NT2/D1 (cell line): Measurements from ENCODE around the gene NCS1.

Source experiments
- DNase-seq: peaks from one replicate; pipeline ENCODE4 v3.0.0-alpha.2; 2011; ENCODE audit warnings: low read depth, low spot score
- H3K27me3 ChIP-seq: 2 replicates; pipeline ENCODE4 v1.6.0; 2011; ENCODE audit warnings: mild to moderate bottlenecking; ENCODE audit not compliant: insufficient read length, insufficient read depth
- H3K36me3 ChIP-seq: 2 replicates; pipeline ENCODE4 v1.6.1; 2011; ENCODE audit warnings: mild to moderate bottlenecking, low read length, mixed read lengths; ENCODE audit not compliant: insufficient read depth, insufficient read length
- H3K4me1 ChIP-seq: 2 replicates; pipeline ENCODE4 v1.5.1; 2011; ENCODE audit not compliant: insufficient read depth, insufficient read length
- H3K4me3 ChIP-seq: 2 replicates; pipeline ENCODE4 v1.5.1; 2011; ENCODE audit warnings: low read depth; ENCODE audit not compliant: insufficient read length
- H3K9ac ChIP-seq: 2 replicates; pipeline ENCODE4 v1.6.0; 2011; ENCODE audit warnings: low read depth; ENCODE audit not compliant: insufficient read length
- H3K9me3 ChIP-seq: 2 replicates; pipeline ENCODE4 v1.5.1; 2011; ENCODE audit warnings: mild to moderate bottlenecking, low read length; ENCODE audit not compliant: insufficient read depth
- SUZ12 ChIP-seq: IDR thresholded peaks from 2 replicates; pipeline ENCODE4 v1.6.1; 2011; ENCODE audit not compliant: insufficient read length, insufficient read depth; ENCODE audit errors: extremely low read depth
- YY1 ChIP-seq: IDR thresholded peaks from 2 replicates; pipeline ENCODE4 v1.6.1; 2011; ENCODE audit not compliant: insufficient read length, insufficient read depth
- ZNF274 ChIP-seq: IDR thresholded peaks from 2 replicates; pipeline ENCODE4 v1.6.1; 2011; ENCODE audit warnings: mild to moderate bottlenecking, low read depth, low read length

Gene NCS1

DNA sequence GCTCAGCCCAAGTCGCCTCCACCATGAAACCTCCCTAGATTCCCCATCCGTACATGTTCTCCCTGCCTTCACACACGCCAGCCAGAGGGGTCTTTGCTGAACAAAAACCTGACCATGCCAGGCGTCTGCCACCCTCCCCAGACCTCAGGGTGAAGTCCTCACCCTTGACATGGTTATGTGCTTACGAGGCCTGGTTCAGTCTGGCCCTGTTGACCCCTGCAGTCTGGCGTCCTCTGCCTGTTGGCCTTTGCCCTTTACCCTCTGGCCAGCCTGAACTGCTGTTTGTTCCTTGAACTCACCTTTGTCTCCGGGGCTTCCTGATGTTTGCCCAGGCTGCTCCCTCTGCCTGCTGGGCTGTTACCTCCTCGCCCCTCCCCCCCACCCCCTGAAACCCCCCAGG is 29.8 kb downstream of the NCS1 start:
- no peak overlapping the region for H3K4me3 ChIP-seq
- TF ChIP-seq ZNF274 (no peak), YY1 (no peak), SUZ12 (no peak)
- H3K36me3 ChIP-seq = peaks cover 29% of the 10 kb centered on the region
- H3K9me3 ChIP-seq = no peaks in the 10 kb centered on the region
- H3K9ac ChIP-seq = no peak overlapping the region
- no peak for DNase-seq
- H3K4me1 ChIP-seq = peaks cover 20% of the 10 kb centered on the region
- no peaks in the 10 kb centered on the region for H3K27me3 ChIP-seq

DNA sequence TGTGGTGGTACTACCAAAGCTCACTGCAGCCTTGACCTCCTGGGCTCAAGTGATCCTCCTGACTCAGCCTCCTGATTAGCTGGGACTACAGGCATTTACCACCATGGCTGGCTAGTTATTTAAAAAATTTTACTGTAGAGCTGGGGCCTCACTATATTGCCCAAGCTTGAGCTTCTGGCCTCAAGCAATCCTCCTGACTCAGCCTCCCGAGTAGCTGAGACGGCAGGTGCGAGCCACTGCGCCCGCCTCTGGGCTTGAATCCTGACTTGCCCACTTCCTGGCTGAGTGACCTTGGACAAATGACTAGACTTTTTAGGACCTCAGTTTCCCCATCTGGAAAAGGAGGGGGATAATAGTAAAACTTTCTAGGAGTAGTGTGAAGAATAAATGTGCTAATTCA is 32.1 kb downstream of the NCS1 start:
- H3K9ac ChIP-seq = no peak overlapping the region
- H3K36me3 ChIP-seq = peaks cover 33% of the 10 kb centered on the region
- peaks cover 31% of the 10 kb centered on the region for H3K4me1 ChIP-seq
- TF ChIP-seq SUZ12 = no peak
- TF ChIP-seq YY1 = no peak
- no peak for TF ChIP-seq ZNF274
- no peaks in the 10 kb centered on the region for H3K27me3 ChIP-seq
- no peak overlapping the region for H3K4me3 ChIP-seq
- DNase-seq = no peak
- no peaks in the 10 kb centered on the region for H3K9me3 ChIP-seq

DNA sequence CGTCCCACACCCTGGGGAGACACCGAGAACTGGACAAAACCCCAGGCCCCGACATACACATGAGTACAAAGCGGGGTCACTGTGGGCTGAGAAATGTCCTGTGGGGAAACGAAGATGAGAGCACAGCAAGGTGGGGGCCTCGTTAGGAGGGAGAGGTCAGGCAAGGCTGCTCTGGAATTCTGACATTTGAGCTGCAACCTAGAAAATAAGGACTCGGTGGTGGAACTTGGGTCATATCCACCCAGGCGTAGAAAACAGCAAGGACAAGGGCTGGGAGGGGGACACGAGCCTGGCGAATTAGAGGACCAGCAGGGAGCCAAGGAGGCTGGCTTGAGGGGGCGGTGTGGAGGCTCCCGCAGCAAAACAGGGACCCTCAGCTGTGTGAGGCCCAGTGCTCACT is 32.8 kb downstream of the NCS1 start:
- TF ChIP-seq ZNF274 = no peak
- no peak for TF ChIP-seq YY1
- no peak for TF ChIP-seq SUZ12
- peaks cover 34% of the 10 kb centered on the region for H3K36me3 ChIP-seq
- H3K9ac ChIP-seq = no peak overlapping the region
- H3K4me3 ChIP-seq = no peak overlapping the region
- H3K4me1 ChIP-seq = peaks cover 36% of the 10 kb centered on the region
- DNase-seq = no peak
- no peaks in the 10 kb centered on the region for H3K27me3 ChIP-seq
- no peaks in the 10 kb centered on the region for H3K9me3 ChIP-seq

DNA sequence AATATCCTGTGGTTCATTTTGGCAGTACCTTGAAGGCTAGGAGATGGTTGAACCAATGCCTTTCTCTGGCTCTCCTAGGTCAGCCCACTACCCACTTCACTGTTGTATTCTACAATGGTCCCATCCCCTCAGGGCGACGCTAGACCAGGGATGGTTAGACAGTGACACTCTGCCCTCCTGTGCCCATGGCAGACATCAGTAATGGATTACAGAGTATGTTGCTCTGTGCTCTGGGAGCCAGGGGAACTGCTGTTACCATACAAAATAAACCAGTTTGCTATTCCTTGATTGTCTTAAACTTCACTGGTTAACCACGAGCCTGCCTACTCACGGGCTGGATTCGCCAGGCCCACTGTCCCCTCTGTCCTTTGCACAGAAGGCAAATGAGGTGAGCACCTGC is 33.7 kb downstream of the NCS1 start:
- Histone ChIP-seq H3K9me3 (no peaks in the 10 kb centered on the region), H3K9ac (no peak overlapping the region), H3K4me3 (no peak overlapping the region), H3K4me1 (peaks cover 36% of the 10 kb centered on the region), H3K36me3 (peaks cover 33% of the 10 kb centered on the region), H3K27me3 (no peaks in the 10 kb centered on the region)
- TF ChIP-seq SUZ12 = no peak
- TF ChIP-seq ZNF274 = no peak
- TF ChIP-seq YY1 = no peak
- no peak for DNase-seq

DNA sequence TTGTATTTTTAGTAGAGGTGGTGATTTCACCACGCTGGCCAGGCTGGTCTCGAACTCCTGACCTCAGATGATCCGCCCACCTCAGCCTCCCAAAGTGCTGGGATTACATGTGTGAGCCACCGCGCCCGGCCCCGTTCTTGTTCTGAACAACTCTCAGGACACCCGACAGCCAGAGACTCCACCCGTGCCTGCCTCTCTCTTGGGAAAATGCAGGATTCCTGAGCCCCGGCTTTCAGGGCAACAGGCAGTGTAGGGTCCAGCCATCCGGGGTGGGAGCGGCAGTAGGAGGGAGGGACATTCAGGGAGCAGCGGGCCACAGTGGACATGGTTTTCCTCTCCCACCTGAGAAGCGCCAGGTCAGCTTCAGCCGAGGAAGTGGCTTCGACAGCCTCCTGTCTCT is 34.4 kb downstream of the NCS1 start:
- TF ChIP-seq ZNF274 = no peak
- TF ChIP-seq YY1 = no peak
- no peak for TF ChIP-seq SUZ12
- no peak for DNase-seq
- H3K9ac ChIP-seq = no peak overlapping the region
- no peaks in the 10 kb centered on the region for H3K27me3 ChIP-seq
- H3K4me3 ChIP-seq = no peak overlapping the region
- H3K9me3 ChIP-seq = no peaks in the 10 kb centered on the region
- H3K36me3 ChIP-seq = peaks cover 33% of the 10 kb centered on the region
- peaks cover 39% of the 10 kb centered on the region for H3K4me1 ChIP-seq

DNA sequence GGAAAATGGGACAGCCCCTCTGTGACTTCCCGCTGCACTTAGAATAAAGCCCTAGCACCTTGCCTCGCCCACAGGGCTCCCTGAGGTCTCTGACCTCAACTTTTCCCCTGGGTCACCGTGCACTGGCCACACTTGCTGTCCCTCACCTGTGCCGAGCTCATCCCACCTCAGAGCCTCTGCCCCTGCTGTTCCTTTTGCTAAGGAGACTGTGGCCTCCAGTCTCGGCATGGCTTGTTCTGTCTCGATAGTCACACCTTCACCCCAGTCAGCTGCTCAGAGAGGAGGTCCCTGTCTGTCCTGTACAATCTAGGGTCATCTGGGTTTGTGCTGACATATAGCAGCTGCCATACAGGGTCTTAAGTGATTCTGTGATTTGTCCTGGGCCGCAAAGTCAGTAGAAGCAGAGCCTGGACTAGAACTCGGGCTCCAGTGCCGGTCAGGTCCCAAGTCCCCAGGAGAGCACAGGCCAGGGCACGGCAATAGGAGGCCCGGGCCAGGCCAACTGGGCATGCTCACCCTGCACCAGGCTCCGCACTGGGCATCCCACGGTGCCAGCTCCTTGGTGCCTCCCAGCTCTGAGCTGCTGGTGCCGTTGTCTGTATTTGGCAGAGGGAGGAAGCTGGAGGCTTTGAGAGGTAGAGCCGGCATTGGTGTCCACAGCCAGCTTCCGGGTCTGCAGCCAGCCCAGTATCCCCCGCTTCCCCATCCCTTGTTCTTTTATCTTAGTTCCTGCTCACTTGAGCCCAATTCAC is 35.2 kb downstream of the NCS1 start:
- no peaks in the 10 kb centered on the region for H3K27me3 ChIP-seq
- TF ChIP-seq YY1 = no peak
- TF ChIP-seq ZNF274 = no peak
- no peak for TF ChIP-seq SUZ12
- peaks cover 32% of the 10 kb centered on the region for H3K36me3 ChIP-seq
- peaks cover 43% of the 10 kb centered on the region for H3K4me1 ChIP-seq
- H3K9ac ChIP-seq = no peak overlapping the region
- H3K9me3 ChIP-seq = no peaks in the 10 kb centered on the region
- no peak overlapping the region for H3K4me3 ChIP-seq
- DNase-seq = no peak

DNA sequence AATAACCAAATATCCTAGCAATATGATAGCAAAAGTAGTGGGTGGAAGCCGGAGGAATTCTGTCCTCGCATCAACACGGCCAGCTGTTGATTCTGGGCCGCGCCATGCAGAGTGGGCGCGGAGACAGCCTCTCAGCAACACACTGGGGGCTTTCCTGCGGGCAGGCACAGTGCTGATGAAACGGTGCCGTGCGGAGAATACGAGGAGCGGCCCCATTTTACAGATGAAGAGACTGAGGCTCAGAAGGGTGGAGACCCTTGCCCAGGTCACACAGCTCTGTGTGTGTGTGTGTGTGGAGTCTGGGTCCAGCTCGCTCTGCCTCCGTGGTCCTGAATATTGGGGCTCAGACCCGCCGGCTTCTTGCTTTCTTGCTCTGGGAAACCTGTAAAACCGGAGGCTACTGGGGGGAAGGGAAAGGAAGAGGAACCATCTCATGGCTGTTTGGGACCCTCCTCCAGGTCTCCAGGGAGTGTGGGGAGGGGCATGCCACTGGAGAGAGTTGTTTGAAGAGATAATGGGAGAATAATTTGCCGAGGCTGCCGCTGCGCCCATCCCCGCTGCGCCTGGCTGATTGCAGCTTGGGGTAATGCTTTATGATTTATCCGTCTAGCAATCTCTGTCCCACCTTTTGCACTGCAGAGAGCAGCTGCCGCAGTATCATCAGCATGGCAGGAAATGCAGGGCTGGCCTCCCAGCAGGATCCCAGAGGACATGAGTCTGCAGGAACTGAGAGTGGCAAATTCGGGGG is 36.6 kb downstream of the NCS1 start:
- TF ChIP-seq SUZ12 (no peak), ZNF274 (no peak), YY1 (no peak)
- DNase-seq = no peak
- Histone ChIP-seq H3K4me3 (no peak overlapping the region), H3K27me3 (no peaks in the 10 kb centered on the region), H3K4me1 (peaks cover 50% of the 10 kb centered on the region), H3K9me3 (no peaks in the 10 kb centered on the region), H3K36me3 (peaks cover 23% of the 10 kb centered on the region), H3K9ac (no peak overlapping the region)
